ENCODE results near the gene RTTN. TPM values are rescaled to one million over a fixed set of nuclear protein-coding genes. Genes with fewer than 3 reads are reported as not detected.

Gene RTTN
- polyA plus RNA-seq, 1 of the 3 experiments (the other 2 are of a cell fraction): 4.7 TPM

DNA sequence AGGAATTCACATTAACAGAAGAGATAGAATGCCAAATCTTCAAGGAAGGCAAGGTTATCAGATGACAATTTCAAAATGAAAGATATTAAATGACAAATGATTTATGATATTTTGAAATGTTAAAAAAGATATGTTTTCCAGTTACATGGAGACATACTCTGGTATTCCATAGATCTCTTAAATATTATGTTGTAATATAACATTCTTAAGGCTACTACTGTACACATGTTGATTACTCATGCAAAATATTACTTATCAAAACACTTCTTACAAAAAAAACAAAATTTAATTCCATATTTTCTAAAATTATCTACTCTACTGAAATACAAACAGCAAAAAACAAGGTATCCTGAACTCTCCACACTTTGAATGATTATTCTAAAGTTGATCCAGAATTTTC lies 22.9 kb downstream of the RTTN start:
- Histone ChIP-seq H3F3A (replicated peaks; ENCODE audit: insufficient read depth) (peaks cover 31% of the 10 kb centered on the region), H4K20me1 (ENCODE audit: insufficient read depth) (no peaks in the 10 kb centered on the region), H3K4me2 (0 out of 2 replicates have a peak overlapping the region, but pooled peaks have one; percentile 14), H3K9me3 (no peaks in the 10 kb centered on the region), H3K4me3 (ENCODE audit: low read depth in 2 of 2, low read length in 1 of 2) (no peak overlapping the region), H3K4me1 (ENCODE audit: control insufficient read depth in 1 of 2, insufficient read depth in 2 of 2, low read depth in 1 of 2, low read length in 1 of 2) (peaks cover 0 to 17% of the 10 kb centered on the region in 2 experiments; a peak in 2 of 4 replicates), H3K79me2 (ENCODE audit: insufficient read depth) (no peaks in the 10 kb centered on the region), H3K27ac (ENCODE audit: low read depth in 2 of 2, low read length in 1 of 2) (peak overlapping the region in 1 of 2 experiments; percentile 50; a peak in 2 of 4 replicates), H2AFZ (ENCODE audit: low read depth) (no peak overlapping the region), H3K9me2 (no peaks in the 10 kb centered on the region), H3K9ac (no peak overlapping the region), H3K27me3 (ENCODE audit: insufficient read depth) (no peaks in the 10 kb centered on the region), H3K36me3 (replicated peaks in 1 of 2; ENCODE audit: control insufficient read depth in 1 of 2, insufficient read depth in 2 of 2, low read length in 1 of 2) (peaks cover 10 to 25% of the 10 kb centered on the region in 2 experiments)
- DNase-seq: no peak
- no peak for TF ChIP-seq POLR2AphosphoS5 (IDR thresholded peaks at IDR 0.05; ENCODE audit: low read depth, low read length)
- TF ChIP-seq, protein P1, sequence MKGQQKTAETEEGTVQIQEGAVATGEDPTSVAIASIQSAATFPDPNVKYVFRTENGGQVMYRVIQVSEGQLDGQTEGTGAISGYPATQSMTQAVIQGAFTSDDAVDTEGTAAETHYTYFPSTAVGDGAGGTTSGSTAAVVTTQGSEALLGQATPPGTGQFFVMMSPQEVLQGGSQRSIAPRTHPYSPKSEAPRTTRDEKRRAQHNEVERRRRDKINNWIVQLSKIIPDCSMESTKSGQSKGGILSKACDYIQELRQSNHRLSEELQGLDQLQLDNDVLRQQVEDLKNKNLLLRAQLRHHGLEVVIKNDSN (IDR thresholded peaks at IDR 0.05; ENCODE audit: borderline replicate concordance, low read depth): no peak
- CTCF ChIA-PET: interaction anchor here (1.3 kb wide), 1 partner anchor 252 kb away, joined by 4 read pairs; no protein-coding TSS in a partner anchor
- POLR2A ChIA-PET: no interaction called here

DNA sequence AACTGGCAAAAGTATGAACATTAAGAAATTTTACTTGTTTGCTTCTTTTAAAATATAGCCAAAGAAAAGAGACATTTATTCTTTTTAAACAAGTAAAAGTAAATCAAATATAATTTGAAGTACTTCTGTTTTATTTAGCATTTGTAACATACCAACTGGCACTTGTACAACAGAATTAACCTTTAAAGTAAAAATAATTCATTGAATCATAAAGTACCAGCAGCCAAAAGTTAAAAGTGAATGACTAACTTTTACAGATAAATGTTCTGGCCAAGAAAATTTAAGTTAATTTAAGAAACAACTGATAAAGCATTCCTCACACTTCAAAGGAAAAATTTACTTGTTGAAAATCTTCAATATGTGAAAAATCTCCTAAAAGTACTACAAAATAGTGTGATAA lies 23.8 kb downstream of the RTTN start:
- ChIA-PET CTCF (no interaction called here), POLR2A (no interaction called here)
- Histone ChIP-seq H3K27me3 (ENCODE audit: insufficient read depth) (no peaks in the 10 kb centered on the region), H3K9me3 (no peaks in the 10 kb centered on the region), H3K36me3 (replicated peaks in 1 of 2; ENCODE audit: control insufficient read depth in 1 of 2, insufficient read depth in 2 of 2, low read length in 1 of 2) (peaks cover 4 to 22% of the 10 kb centered on the region in 2 experiments), H3K4me2 (0 out of 2 replicates have a peak overlapping the region, but pooled peaks have one; percentile 9), H4K20me1 (ENCODE audit: insufficient read depth) (no peaks in the 10 kb centered on the region), H3K4me1 (ENCODE audit: control insufficient read depth in 1 of 2, insufficient read depth in 2 of 2, low read depth in 1 of 2, low read length in 1 of 2) (peaks cover 0 to 17% of the 10 kb centered on the region in 2 experiments; a peak in 2 of 4 replicates), H3F3A (replicated peaks; ENCODE audit: insufficient read depth) (peaks cover 31% of the 10 kb centered on the region), H3K9ac (peak overlapping the region; percentile 27; the same call in 1 of the 2 replicates), H3K4me3 (ENCODE audit: low read depth in 2 of 2, low read length in 1 of 2) (no peak overlapping the region), H3K27ac (ENCODE audit: low read depth in 2 of 2, low read length in 1 of 2) (peak overlapping the region in 1 of 2 experiments; percentile 50; a peak in 2 of 4 replicates), H2AFZ (ENCODE audit: low read depth) (peak overlapping the region; percentile 12; the same call in 1 of the 2 replicates), H3K9me2 (no peaks in the 10 kb centered on the region), H3K79me2 (ENCODE audit: insufficient read depth) (no peaks in the 10 kb centered on the region)
- no peak for DNase-seq
- TF ChIP-seq SMC3 (IDR thresholded peaks at IDR 0.05; ENCODE audit: low read depth, low read length): no peak

- Histone ChIP-seq H3K27ac (ENCODE audit: low read depth in 2 of 2, low read length in 1 of 2) (peak overlapping the region; percentile 50 to 58; a peak in 3 of 4 replicates), H3K4me2 (0 out of 2 replicates have a peak overlapping the region, but pooled peaks have one; percentile 9)
- TF ChIP-seq MEF2A (IDR thresholded peaks at IDR 0.05; ENCODE audit: borderline replicate concordance, low read depth) (0 out of 2 replicates have a peak, but pooled peaks have one; percentile 26), SIN3A (IDR thresholded peaks at IDR 0.05; ENCODE audit: borderline replicate concordance, low read depth, low read length) (no peak), FOXJ3 (CRISPR knock-in tag; IDR thresholded peaks at IDR 0.05) (no peak), GABPA (IDR thresholded peaks at IDR 0.05; ENCODE audit: low read depth) (no peak), FOSL2 (IDR thresholded peaks at IDR 0.05; ENCODE audit: borderline replicate concordance, low read depth) (peak; percentile 86), MXI1 (IDR thresholded peaks at IDR 0.05; ENCODE audit: low read depth, low read length) (no peak), PBX3 (IDR thresholded peaks at IDR 0.05) (peak; percentile 60), MAX (IDR thresholded peaks at IDR 0.05; ENCODE audit: low read depth) (0 out of 2 replicates have a peak, but pooled peaks have one; percentile 17), RFX5 (IDR thresholded peaks at IDR 0.05; ENCODE audit: low read length) (no peak), FOXM1 (IDR thresholded peaks at IDR 0.05; ENCODE audit: low read depth) (no peak), POLR2AphosphoS5 (IDR thresholded peaks at IDR 0.05; ENCODE audit: low read depth, low read length) (no peak; the same call in 1 of the 2 replicates), ELF1 (IDR thresholded peaks at IDR 0.05) (peak; percentile 72), GATA2 (CRISPR knock-in tag; IDR thresholded peaks at IDR 0.05) (no peak), RXRA (IDR thresholded peaks at IDR 0.05; ENCODE audit: borderline replicate concordance, low read depth) (peak; percentile 88), RAD21 (IDR thresholded peaks at IDR 0.05; ENCODE audit: low read length) (no peak)
- TF ChIP-seq, protein P1 (IDR thresholded peaks at IDR 0.05; ENCODE audit: borderline replicate concordance, low read depth): no peak
- TF ChIP-seq, protein P2, sequence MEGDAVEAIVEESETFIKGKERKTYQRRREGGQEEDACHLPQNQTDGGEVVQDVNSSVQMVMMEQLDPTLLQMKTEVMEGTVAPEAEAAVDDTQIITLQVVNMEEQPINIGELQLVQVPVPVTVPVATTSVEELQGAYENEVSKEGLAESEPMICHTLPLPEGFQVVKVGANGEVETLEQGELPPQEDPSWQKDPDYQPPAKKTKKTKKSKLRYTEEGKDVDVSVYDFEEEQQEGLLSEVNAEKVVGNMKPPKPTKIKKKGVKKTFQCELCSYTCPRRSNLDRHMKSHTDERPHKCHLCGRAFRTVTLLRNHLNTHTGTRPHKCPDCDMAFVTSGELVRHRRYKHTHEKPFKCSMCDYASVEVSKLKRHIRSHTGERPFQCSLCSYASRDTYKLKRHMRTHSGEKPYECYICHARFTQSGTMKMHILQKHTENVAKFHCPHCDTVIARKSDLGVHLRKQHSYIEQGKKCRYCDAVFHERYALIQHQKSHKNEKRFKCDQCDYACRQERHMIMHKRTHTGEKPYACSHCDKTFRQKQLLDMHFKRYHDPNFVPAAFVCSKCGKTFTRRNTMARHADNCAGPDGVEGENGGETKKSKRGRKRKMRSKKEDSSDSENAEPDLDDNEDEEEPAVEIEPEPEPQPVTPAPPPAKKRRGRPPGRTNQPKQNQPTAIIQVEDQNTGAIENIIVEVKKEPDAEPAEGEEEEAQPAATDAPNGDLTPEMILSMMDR (IDR thresholded peaks at IDR 0.05): no peak
Measured at GRCh38 chr18:70181015-70181414, 24.5 kb downstream of the RTTN start.

More at GRCh38 chr18:70181015-70181414, 24.5 kb downstream of the RTTN start:
- Histone ChIP-seq H3K9me2 (no peaks in the 10 kb centered on the region), H3K9me3 (no peaks in the 10 kb centered on the region), H2AFZ (ENCODE audit: low read depth) (no peak overlapping the region), H3K79me2 (ENCODE audit: insufficient read depth) (no peaks in the 10 kb centered on the region), H4K20me1 (ENCODE audit: insufficient read depth) (no peaks in the 10 kb centered on the region), H3K4me1 (ENCODE audit: control insufficient read depth in 1 of 2, insufficient read depth in 2 of 2, low read depth in 1 of 2, low read length in 1 of 2) (peaks cover 0 to 17% of the 10 kb centered on the region in 2 experiments; a peak in 2 of 4 replicates), H3K36me3 (replicated peaks in 1 of 2; ENCODE audit: control insufficient read depth in 1 of 2, insufficient read depth in 2 of 2, low read length in 1 of 2) (peaks cover 4 to 27% of the 10 kb centered on the region in 2 experiments), H3F3A (replicated peaks; ENCODE audit: insufficient read depth) (peaks cover 31% of the 10 kb centered on the region), H3K9ac (peak overlapping the region; percentile 27; the same call in 1 of the 2 replicates), H3K27me3 (ENCODE audit: insufficient read depth) (no peaks in the 10 kb centered on the region), H3K4me3 (ENCODE audit: low read depth in 2 of 2, low read length in 1 of 2) (no peak overlapping the region)
- ChIA-PET CTCF (no interaction called here), POLR2A (no interaction called here)
- DNase-seq: no peak
- WGBS (ENCODE audit: low lambda C conversion rate): 32% methylated on average over 1 of the region's 1 CpG

Measured in SK-N-SH (cell line).